HG03520 (cell line): ENCODE results near the gene PDE4B.
A peak's percentile ranks its signal among the peaks of the same experiment; 100 is the strongest.
"Not testable (repeated sequence)": the region's sequence is repeated elsewhere in the genome, so short reads cannot be mapped to it uniquely, and the experiment has no call there.

Experiments
- ATAC-seq: cut with Tn5 transposase; IDR thresholded peaks from one replicate; pipeline ENCODE4 v1.9.1; 2021; ENCODE audit warnings: mild to moderate bottlenecking, moderate library complexity; ENCODE audit not compliant: unreplicated experiment

PDE4B gene

DNA sequence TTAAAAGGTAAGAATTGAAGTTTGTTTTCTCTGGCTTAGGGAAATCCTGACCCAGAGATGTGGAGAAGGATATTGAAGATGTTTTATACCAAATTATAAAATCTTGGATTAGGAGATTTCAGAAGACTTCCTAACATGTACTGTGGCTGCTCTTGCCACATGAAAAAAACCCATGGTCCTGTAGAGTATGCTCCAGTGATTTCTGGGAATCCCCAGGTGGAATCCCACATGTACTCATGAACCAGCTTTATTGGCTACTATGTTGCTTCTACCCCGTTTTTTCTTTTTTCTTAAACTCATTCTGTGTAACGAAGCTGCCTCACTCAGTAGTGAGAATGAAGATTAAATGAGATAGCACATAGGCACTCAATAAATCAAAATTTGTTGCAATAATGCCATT is 608.5 kb downstream of the PDE4B start:
- ATAC-seq: no peak

DNA sequence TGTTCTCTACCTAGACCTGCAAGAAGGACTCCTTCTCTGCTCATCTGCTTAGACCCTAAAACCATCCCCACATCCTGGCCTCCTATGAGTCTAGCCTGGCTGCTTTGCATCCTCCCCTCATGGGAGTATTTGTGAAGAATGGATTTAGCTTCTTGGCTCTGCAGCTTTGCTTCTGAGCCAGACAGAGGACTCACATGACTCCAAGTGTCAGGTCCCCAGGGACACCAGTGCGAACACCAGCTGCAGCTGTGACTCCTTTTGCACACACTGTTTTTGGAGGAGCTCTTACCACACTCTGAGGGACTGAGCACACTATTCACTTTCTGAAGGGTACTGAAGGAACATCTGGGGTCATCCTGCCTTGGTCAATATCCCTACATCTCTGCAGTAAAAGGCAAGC is 609.5 kb downstream of the PDE4B start:
- ATAC-seq: peak; percentile 78

DNA sequence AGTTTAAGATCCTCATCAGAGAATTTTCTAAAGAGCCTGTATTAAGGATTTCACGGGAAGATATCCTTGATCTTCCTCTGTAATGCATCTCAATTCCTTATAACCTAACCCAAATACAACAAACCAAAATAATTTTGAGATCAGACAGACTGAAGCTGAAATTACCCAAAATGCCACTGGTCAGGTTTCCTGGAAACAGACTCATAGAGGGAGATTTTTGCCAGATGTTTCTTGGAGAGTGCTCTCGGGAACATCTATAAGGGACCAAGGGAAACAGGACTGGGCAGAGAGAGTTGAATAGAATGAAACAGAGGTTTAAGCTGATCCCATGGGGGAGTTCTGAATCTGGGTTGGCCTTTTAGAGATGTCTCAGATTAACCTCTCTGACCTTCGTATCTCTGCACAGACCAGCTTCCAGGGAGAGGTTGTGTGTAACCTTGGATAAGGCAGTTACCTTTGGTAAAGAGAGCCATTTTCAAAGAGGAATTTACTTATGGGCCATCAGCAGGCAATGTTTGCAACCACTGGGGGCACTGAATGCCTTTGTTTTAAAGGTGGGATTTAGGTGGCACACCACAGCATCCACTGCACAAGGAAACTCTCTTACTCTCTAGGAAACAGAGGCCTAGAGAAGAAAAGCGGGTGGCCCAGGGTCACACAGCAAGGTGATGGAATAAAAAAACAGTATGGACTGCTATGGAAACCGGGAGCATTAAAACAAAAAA is 610.5 kb downstream of the PDE4B start:
- no peak for ATAC-seq

DNA sequence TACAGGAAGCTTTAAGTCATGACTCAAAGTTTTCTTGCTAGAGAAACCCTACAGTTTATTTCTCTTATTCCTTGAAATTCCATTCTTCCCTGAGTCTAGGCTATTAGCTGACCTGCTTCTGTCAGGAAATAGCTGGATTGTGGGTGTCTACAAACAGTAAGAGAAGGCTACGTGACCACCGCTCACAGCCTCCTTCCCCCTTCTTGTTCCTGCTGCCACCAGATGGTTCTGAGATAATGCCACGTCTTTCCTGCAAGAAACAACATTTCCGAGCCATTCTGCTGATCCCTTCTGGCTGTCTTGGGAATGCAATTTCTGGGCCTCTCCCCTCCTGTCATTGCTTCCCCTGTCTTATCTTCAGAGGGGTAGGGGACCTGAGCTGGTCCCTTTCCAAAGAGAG is 612.4 kb downstream of the PDE4B start:
- ATAC-seq: no peak

DNA sequence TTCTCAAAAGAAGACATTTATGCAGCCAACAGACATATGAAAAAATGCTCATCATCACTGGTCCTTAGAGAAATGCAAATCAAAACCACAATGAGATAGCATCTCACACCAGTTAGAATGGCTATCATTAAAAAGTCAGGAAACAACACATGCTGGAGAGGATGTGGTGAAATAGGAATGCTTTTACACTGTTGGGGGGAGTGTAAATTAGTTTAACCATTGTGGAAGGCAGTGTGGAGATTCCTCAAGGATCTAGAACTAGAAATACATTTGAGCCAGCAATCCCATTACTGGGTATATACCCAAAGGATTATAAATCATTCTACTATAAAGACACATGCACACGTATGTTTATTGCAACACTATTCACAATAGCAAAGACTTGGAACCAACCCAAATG is 618.8 kb downstream of the PDE4B start:
- ATAC-seq: not testable (repeated sequence)

DNA sequence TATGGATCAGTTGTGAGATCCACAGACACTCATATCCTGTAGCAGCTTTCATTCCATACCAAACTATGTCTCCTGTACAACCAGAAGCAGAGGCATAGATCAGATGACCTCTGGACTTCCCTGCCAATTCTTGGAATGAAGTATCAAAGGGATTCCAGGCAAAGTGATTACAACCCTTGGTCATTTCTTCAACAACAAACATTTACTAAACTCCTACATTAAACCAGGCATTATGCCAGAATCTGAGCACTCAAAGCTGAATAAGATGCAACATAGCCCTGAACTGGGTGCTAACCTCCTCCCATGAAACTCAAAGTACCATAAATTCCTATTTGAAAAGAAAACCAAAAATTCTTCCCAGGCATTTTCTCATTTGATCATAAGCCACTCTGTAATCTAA is 620.0 kb downstream of the PDE4B start:
- no peak for ATAC-seq

DNA sequence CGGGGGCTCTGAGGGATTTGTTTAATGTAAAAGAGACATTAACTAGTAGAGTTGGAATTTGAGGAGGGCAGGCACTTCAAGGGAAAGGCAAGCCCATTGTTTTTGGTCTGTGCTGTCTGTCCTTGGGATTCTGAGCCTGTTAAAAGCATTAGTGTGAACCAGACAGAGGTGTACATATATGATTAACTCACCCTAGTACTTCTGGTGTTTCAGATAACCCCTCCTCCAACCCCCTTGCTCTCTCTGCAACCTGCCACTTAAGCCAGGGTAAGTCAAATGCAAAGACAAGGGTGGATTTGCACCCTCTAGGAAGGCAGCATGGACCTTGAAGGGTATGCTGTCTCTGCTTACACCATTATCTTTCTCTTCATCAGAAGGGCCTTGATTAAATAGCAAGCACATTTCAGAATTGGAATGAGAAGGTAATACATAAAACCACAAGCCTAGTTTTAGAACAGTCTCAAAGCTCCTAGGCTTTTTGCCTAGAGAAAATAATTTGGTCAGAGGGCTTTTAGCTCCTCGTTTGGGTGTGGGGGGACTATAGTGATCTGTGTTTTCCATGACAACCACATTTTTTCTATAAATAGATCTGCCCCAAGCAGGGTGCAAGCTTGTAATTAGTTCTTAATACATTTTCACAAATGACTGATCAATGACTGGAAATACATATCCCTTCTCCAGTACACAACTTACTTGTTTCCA is 620.6 kb downstream of the PDE4B start:
- no peak for ATAC-seq

DNA sequence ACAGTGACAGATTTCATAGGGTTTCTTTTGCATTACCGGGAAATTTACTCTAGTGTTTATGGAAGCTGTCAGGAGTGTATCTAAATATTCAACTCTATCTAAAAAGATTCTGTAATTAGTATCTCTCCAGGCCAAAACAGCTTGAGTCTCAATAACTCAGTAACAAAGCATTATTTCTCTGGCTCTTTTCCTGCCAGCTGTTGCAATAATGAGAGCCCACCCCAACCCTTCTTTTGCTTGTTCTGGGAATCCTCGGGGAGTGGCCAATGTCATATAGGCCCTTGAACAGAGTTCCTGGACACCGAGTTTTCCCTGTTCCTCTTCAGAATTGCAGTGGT is 621.1 kb downstream of the PDE4B start:
- no peak for ATAC-seq

DNA sequence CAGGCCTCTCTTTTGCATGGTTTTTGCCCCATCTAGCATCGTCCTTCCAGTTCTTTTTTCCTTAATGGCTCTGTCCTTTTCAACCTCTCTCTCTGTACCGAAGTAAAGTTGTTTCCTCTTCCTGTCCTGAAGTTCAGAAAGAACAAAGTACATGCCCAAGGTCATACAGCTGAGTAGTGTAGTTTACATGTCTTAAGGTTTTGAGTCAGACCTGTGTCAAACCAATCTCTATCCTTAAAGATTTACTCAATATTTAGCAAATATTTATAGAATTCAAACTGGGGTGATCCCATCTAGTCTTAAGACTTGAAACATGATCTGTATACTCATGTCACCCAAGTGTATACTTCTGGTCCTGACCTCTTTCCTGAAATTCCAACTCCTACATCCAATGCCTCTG is 622.6 kb downstream of the PDE4B start:
- ATAC-seq: no peak

DNA sequence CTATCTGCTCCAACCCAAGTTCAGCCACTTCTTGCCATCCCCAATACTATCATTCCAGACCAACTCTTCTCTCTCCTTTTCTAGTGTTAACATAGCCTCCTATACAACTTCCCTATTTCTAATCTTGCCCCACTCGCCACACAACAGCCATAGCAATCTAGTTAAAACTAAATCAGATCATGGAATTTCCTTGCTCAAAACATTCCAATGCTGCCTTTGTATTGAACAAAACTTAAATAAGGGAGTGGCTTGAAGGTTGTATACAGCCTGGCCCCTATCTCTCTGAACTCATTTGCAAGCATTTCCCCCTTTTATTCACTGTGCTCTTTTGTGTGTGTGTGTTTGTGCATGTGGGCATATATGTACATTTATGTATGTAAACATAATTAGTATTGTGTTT is 623.2 kb downstream of the PDE4B start:
- ATAC-seq: no peak

DNA sequence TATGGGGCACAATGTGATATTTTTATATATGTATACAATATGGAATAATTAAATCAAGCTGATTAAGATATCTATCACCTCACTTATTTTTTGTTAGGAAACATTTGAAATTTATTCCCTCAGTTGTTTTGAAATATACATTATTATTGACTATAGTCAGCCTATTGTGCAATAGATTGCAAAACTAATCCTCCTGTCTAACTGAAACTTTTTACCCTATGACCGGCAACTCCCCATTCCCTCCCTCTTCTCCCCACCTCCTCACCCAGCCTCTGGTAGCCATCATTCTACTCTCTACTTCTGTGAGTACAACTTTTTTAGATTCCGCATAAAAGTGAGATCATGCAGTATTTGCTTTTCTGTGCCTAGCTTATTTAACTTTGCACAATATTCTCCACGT is 623.6 kb downstream of the PDE4B start:
- no peak for ATAC-seq

DNA sequence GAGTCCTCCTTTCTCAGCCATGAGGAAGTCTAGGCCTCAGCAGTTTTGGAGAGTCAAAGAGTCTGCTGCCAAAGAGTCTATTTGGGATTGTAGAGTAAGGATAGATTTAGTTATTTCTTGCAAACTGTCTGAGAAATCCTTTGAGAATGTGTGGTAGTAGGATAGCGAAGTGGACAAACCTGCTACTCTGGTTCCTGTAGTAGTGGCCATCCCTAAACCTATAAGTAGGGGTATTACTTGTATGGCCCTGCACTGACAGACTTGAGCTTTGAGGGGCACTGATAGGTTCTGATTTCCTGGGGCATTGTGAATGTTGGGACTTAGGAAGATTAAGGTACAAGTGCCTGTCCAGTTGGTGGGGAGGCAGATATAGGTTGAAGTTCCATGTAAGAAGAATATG is 625.3 kb downstream of the PDE4B start:
- no peak for ATAC-seq

DNA sequence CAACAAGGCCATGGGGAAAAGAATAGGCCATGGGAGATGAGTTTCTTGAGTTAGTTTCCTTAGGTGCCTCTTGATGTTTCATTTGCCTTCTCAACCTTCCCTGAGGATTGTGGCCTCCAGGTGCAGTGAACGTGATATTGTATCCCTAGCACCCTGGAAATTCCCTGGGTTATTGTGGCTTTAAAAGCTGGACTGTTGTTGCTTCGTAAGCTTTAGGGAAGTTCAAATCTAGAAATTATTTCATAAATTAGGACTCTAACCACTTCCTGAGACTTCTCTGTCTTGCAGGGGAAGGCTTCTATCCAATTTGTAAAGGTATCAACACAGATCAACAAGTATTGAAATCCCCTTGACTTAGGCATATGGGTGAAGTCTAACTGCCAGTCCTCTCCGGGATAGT is 627.5 kb downstream of the PDE4B start:
- not testable (repeated sequence) for ATAC-seq

DNA sequence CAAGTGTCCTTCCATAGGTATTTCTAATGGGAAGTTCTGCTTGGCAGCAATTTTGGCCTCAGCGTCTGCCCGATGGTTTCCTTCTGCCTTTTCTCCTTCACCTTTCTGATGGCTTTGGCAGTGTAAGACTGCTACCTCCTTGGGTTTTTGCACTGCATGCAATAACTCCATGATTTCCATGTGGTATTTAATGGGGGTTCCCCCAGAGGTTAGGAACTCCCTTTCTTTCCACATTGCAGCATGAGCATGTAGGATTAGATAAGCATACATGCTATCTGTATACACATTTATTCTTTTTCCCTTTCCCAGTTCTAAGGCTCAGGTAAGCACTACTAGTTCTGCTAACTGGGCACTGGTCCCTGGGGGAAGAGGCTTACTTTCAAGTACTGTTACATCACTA is 628.2 kb downstream of the PDE4B start:
- not testable (repeated sequence) for ATAC-seq

DNA sequence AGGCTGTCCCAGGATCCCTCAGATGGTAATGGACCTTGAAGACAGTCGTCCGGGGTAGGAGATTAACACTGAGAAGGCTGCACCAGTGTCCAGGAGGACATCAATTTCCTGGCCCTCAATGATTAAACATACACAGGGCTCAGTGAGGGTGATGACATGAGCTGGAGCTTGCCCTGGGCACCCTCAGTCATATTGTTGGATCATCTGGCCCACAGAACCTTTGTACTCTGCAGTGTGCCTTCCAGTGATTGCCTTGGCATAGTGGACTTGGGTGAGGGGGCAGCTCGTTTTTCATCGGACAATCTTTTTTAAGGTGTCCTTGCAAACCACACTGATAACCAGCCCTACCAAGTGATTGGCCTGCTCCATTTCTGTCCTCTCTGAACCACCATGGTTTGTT is 630.1 kb downstream of the PDE4B start:
- no peak for ATAC-seq
